NT2/D1 (cell line): ENCODE measurements around the gene OTOP3.

Source experiments
- YY1 ChIP-seq: IDR thresholded peaks from 2 replicates; pipeline ENCODE4 v1.6.1; 2011; ENCODE audit not compliant: insufficient read length, insufficient read depth
- ZNF274 ChIP-seq: IDR thresholded peaks from 2 replicates; pipeline ENCODE4 v1.6.1; 2011; ENCODE audit warnings: mild to moderate bottlenecking, low read depth, low read length

DNA sequence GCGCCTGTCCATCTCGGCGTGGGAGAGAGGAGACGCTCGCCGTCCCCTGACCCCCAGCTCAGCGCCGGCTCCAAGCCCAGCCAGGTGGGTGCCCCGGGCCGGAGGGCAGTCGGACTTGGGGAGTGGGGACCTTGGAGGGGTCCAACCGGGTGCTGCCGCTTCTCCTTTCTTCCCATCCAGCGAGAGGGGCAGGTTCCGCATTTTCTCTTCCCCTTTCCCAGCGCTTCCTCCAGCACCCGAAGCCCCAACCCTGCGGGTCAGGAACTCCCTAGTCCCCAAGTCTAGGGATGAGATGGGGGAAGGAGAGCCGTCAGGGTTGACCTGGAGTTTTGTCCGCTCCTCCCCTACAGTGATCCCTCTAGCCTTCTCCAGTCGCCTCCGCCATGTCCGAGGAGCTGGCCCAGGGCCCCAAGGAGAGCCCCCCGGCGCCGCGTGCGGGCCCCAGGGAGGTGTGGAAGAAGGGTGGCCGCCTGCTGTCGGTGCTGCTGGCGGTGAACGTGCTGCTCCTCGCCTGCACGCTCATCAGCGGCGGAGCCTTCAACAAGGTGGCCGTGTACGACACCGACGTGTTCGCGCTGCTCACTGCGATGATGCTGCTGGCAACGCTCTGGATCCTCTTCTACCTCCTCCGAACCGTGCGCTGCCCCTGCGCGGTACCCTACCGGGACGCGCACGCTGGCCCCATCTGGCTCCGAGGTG, 11.3 kb upstream of the OTOP3 start, which contains the start of gene OTOP2:
- TF ChIP-seq YY1 = no peak
- no peak for TF ChIP-seq ZNF274
